HG02588 (cell line): ENCODE data around the gene TTC34.
"Not testable (repeated sequence)": the region's sequence is repeated elsewhere in the genome, so short reads cannot be mapped to it uniquely, and the experiment has no call there.

Experiments
- ATAC-seq: cut with Tn5 transposase; IDR thresholded peaks from one replicate; pipeline ENCODE4 v1.9.1; 2021; ENCODE audit warnings: mild to moderate bottlenecking, moderate library complexity; ENCODE audit not compliant: unreplicated experiment

TTC34 gene

DNA sequence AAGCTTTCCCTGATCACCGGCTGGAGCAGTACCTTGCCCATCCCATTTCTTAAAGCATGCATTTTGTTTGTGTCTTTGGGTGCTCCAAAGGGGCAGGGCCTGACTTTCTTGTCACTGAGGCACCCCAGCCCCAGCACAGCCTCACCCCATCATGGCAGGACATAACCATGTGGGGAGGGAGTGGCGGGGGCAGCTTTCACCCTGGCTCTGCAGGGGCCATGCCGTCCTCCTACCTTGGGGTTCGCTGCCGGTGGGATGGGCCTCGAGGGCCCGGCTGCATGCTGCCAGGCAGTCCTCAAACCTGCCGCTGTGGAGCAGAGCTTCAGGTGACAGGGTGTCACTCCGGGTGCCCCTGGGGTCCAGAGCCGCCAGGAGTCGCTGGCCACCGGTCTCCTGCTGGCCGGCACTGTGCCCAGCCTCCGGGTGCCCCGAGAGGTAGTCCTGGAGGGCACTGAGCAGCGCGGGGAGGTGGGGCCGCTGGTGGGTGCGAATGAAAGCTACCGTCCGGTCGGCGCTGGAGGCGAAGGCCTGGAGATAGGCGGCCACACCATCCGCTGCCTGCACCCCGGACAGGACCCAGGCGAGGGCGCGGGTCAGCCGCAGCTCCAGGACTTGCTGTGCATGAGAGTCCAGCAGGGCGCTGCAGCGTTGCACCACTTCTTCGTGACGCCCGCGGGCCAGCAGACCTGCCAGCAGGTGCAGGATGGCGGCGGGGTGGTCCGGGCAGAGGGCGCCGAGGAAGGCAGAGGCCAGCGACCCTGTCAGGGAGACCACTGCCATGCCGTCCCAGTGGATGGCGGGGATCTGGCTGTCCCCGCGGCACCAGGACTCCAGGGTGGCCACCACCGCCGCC, 1.5 kb downstream of the TTC34 start:
- no peak for ATAC-seq

DNA sequence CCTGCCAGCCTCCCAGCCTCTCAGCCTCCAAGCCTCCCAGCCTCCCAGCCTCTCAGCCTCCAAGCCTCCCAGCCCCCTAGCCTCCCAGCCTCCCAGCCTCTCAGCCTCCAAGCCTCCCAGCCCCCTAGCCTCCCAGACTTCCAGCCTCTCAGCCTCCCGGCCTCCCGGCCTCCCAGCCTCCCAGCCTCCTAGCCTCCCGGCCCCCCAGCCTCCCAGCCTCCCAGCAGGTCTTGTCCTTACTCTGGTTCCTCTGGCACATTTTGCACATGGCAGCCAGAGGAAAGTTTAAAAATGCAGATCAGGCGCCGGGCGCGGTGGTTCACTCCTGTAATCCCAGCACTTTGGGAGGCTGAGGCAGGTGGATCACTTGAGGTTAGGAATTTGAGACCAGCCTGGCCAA, 2.5 kb downstream of the TTC34 start:
- ATAC-seq: not testable (repeated sequence)

DNA sequence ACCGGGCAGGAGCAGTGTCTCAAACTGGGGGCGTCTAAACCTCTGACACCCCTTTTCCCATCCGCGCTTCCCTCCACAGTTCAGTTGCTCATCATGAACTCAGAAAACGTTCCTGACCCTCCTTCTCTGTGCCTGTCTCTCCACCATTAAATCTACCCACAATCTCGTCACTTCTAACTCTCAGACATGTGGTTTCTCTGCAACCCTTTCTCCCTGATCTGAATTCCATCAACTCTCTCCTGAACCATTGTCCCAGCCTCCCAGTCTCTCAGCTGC, 3.8 kb downstream of the TTC34 start:
- no peak for ATAC-seq

DNA sequence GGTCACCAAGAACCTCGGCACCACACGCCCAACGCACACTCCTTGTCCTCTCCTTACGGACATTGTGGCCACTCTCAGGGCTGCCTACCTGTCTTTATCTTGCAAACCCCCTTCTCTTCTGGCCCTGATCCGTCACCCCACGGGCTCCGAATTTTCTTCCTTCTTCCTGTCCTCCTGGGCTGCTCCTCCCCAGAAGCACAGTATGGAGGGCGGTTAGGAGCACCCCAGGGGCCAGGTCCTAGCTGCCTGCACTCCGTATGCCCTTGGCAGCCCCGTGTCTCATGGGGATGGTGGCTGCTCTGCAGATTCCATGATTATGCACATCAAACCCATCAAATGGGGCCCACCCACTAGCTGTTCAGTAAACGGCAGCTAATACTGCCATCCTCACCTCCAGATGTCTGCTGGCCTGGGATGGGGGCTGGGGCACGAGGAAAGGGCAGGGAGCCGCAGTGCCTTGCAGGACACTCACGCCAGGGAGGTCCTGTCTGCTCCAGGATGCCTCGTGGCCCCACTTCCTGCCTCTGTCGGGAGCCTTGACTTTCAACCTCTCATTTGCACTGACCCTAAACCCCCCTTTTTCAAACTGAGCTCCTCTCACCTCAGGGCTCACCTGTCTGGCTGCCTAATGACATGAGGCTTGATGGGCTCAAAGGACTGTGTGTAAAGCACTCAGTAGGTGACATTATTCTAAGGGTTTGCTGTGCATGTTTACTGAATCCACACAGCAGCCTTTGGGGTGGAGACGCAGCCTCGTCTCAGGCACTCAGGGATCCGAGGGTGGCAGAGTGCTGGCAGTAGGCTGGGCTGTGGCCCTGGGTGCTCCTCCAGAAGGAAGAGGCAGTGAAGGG, 4.4 kb downstream of the TTC34 start:
- ATAC-seq: no peak

DNA sequence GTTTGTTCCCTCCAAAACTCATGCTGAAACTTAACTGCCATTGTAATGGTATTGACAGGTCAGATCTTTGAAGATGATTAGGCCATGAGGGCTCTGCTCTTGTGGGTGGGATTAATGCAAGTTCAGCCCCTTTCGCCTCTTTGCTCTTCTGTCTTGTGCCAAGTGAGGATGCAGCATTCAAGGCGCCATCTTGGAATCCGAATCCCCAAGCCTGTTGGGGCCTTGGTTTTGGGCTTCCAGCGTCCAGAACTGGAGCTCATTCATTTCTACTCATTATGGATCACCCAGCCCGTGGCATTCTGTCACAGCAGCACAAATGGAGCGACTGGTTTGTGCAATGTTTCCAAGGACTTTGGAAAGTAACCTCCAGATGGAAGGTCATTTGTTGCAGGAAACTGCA, 5.6 kb downstream of the TTC34 start:
- ATAC-seq: no peak

DNA sequence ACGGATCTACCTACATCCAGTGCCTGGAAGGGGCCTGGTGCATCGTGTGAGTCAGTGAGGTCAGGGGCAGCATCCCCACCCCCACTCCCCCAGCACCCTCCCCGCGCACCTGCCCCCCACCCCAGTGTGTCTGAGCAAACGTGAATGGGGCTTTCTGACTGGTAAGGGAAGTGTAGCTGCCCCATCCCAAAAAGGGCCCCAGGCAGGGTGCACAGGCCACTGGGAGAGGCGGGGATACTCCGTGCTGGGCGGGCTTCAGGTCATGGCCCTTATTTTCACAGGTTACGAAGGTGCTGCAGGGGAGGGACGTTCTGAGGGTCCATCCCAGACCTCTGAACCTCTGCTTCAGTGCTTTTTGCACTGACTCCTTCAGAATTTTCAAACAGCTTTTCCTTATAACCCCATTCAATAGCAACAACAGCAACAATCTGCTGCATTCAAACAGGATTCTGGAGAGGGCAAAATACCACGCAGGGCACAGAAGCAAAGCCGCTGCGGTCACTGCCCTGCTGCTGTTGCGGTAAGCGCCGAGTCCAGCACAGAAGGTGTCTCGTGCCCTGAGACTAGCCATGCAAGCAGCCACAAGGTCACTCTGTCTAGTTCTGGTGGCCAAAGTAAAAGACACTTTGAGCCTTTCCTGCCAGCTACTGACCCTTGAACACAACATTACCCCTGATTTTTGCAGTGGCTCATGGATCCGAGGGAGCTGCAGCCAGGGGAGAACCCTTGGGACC, 10.3 kb downstream of the TTC34 start:
- ATAC-seq: no peak

DNA sequence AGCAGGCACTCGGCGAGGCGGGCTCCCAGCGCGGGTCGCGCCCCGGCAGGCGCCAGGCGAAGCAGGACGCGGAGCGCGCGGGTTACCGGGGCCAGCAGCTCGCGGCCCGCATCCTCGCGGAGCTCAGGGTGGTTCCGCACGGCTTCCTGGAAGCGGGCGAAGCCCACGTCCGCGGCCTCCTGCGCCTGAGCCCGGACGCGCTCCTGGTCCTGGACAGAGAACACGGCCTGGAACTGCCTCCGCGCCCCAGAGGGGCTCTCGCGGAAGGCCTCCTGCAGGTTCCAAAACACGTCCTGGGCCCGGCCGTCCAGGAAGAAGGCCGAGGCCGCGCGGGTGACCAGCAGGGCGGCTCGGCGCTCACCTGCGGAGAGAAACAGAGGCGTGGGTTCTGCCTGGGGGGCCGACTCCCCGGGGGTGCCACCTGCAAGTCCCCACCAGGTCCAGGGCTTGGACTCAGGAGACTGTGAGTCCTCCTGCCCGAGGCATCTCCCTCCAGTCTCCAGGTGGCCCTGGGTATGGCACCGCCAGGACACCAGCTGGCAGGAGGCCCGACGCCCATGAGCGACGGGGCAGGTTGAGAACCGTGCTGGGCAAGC, 11.4 kb downstream of the TTC34 start:
- ATAC-seq: no peak

DNA sequence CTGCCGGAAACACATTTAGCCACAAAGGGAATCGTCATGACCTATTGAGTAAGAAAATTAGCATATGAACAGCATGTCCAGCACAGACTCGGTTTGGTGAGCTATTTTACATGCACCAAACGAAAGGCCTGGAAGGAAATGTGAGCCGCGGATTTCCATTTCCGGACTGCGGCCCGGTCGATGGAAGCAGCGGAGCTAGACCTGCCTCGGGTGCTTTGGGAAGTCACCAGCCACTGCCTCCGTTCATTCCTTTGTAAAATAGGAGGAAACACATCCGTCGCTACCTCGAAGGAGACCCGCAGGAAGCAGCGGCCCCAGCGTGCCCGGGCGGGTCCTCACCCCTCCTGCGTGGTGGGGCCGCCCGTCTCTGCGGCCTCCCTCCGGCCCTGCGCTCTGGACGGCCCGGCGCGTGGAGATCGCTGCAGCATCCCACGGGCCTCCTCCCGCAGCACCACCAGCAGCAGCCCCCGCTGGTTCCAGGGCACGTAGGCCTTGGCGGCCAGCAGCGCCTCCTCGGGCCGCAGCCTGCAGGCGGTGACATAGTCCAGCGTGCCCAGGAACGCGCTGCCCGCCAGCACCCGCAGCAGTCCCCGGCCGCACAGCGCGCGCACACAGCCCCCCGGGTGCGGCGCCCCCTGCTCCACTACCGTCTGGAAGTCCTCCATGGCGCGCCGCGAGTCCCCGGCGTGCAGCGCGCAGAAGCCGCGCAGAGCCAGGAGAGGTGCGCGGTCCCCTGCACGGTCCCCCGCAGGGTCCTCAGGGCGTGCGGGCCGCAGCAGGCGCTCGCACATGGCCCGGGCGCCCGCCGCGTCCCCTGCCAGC, 12.1 kb downstream of the TTC34 start:
- no peak for ATAC-seq

DNA sequence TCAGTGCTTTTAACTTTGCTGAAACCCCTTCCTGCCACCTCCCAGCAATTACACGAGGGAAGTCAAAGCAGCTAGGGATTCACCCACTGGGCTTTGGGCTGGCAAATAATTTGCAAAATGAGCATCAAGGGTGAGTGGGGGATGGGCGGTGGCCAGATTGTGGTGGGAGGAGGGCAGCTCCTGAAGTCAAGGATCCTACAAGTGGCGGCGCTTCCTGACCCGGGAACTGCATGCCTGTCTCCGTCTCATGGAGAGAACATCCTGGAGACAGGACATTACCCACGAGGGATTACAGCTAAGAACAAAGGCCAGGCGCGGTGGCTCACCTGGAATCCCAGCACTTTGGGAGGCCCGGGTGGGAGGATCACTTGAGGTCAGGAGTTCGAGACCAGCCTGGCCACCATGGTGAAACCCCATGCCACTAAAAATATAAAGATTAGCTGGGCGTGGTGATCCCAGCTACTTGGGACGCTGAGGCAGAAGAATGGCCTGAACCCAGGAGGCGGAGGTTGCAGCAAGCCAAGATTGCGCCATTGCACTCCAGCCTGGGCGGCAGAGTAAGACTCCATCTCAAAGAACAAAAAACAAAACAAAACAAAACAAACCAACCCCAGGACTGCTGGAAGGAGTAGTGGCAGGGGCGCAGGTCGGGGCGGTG, 12.9 kb downstream of the TTC34 start:
- ATAC-seq: no peak

DNA sequence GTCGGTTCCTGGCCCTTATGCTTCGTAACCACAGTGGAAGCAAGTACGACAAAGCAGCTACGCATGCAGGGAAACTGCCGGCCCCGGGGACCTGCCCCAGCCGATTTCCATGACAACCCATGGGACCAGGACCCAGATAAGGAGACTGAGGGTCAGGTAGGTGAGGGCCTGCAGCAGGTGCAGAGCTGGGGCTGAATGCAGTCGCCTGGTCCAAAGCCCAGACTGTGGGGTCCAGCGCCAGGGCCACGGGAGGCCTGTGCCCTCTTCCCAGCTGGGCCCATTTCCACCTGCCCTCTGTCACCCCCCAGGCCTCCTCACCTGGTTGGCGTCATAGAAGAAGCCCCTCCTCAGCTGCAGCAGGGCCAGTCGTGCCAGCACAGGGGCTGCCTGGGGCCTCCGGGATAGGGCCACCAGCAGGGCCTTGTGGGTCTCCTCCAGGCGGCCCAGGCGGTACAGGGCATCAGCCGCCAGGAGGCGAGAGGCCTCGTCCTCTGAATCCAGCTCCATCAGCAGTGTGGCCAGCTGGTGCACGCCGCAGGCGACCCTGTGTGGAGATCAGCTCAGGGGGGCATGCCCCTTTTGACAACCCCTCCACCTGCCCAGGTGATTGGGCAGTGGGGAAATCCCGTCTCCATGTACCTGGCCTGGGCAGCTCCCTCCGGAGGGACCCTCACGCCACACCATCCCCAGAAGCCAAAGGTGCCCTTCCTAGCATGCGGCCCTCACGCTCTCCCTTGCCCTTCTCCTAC, 14.2 kb downstream of the TTC34 start:
- ATAC-seq: no peak

DNA sequence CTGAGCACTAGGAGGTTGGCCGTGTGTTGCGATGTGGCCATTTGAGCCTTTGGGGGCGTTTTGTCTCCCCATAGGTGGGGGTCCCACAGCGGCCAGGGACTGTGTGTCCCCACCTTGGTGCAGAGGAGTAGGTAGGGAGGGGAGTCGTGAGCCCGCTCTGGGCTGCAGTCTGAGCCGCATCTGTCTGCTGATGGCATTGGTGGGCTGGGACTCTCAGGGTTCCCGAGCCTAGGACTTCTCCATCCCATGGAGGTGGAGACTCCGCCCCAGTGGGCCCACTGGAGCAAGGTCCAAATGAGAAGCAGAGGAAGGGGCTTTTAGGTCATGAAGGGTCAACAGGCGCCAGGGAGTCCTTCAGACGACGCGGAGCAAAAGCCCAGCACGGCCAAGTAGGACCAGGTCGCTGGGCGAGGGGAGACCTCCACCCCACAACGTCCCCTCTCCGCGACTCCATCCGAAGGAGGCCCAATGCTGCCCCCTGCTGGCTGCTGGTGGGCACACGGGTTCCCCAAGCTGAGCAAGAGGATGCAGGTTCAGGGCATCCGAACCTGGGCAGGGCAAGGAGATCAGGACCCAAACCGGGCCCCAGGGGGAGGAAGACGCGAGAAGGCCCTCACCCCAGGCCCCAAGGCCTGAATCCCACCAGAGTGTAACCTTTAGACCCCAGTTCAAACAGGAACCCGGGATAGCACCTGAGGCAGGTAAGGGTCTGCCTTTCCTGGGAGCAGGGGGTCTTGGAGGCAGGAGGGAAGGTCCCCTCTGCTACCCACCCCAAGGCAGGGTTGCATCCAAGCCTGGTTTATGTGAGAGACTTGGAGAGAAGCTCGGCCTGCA, 14.9 kb downstream of the TTC34 start:
- ATAC-seq: no peak

DNA sequence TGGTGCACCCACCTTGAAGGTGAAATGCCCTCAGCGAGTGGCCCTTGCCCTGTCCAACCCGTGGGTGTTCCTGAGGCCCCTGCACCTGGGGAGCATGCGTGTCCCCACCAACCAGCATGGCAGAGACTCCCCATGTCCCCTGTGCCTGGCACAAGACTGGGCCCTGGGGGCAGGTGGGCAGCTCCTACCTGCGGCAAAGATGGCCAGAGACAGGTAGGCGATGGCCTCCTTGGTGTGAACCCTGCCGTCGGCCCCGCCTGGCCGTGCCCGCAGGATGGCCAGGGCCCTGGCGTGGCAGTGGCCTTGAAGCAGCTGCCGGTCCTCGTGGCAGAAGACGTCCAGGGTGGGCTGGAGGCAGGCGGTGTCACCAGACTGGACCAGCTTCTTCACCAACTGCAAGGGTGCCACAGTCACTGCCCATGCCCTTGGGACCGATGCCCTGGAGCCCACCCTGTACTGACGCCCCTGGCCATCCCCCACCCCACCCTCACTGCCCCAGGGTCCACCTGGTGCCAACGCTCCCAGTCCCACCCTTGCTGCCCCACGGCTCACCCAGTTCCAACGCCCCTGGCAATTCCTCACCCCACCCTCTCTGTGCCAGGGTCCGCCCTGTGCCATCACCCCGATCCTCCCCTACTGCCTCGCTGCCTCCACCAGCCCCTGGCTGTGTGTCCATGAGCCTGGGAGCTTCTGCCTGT, 15.7 kb downstream of the TTC34 start:
- no peak for ATAC-seq

DNA sequence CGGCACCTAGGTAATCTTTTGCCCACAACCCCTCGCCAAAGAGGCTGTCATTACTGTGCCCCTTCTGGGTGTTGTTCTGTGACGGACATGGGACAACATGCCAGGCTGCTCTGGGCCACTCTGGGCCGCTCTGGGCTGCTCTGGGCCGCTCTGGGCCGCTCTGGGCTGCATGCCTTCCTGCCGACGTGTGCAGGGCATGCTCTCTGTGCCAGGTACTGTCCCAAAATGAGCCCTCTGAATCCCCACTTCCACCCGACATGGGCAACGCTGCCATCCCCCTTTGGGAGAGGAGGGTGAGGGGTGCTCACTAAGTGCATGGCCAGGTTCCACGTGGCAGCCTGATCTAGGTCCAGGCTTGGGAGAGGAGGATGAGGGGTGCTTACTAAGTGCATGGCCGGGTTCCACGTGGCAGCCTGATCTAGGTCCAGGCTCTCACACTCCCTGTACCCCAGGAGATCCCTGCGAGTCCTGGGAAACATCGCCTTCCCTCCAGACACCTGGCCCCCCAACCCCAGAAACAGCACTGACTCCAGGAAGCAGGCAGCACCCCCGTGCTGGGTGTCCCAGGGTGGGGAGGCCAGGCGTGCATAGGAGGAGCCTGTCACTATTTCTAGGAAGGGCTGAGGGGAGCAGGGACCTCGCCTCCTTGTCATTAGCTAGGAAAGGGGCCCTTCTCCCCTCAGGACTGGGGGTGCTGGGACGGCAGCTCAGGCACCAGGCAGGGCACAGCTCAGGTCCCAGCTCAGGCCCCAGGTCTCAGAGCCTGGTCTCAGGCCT, 16.5 kb downstream of the TTC34 start:
- no peak for ATAC-seq

DNA sequence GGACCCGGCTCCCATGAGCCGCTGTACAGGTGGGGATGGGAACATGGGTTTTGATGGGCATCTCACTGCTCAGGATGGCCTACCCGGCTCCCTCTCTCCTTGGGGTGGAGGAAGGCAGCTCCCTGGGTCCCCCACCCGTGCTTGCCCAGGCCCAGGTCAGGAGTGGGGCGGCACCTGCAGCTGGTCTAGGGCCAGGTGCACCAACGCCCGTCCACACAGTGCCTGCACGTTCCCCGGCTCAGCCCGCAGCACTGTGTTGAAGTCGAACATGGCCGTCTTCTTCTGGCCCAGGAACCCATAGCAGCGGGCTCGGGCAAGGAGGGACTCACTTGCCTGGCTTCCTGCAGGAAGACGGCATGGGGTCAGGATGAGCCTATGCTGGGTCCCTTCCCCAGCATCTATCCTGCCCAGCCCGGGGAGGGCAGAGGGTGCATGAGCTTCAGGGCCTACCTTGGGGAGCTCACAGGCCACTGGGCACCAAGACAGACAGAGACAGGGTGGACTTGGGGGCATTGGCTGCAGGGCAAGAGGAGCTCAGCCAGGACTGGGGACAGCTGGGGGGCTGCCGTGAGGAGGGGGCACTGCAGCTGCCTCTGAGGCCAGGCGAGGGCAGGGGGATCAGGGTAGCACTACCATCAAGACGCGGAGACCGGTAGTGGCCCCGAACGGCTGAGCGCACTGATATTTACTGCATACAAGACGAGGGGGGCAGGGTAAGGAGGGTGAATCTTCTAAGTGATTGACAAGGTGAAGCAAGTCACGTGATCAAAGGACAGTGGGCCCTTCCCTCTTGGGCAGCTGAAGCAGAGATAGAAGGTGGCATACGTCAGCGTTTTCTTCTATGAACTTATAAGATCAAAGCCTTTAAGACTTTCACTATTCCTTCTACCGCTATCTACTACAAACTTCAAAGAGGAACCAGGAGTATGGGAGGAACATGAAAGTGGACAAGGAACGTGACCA, 17.8 kb downstream of the TTC34 start:
- no peak for ATAC-seq

DNA sequence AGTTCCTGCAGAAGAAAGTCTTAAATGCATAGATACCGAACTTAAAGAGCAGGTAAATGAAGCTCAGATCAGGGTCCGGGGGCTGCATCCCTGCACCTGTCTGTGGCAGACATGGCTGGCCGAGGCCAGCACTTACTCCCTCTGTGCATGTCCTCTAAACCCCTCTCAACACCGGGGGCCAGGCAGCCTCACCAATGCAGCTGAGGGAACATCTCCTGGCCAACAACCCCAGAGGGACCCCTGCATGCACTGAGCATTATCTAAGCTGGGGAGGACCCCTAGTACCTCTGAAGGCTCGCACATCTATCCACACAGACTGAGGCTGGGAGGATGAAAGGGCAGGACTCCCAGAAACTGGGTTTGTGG, 18.4 kb downstream of the TTC34 start:
- no peak for ATAC-seq

DNA sequence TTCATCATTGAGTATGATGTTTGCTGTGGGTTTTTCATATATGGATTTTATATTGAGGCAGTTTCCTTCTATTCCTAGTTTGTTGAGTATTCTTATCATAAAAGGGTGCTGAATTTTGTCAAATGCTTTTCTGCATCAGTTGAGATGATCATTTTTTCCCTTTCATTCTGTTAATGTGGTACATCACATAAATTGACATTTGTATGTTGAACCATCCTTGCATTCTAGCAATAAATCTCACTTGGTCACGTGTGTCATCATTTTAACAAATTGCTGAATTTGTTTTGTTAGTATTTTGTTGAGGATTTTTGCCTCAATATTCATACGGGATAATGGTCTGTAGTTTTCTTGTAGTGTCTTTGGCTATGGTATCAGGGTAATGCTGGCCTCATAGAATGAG, 19.9 kb downstream of the TTC34 start:
- no peak for ATAC-seq
